Progenitor cell of endocrine pancreas (in vitro differentiated cells): ENCODE data around the gene FER. TPM values are rescaled to one million over a fixed set of nuclear protein-coding genes. Genes with fewer than 3 reads are reported as not detected.

Experiments
- DNase-seq: peaks from one replicate; pipeline ENCODE4 v3.0.0; 2021; ENCODE audit warnings: low spot score; ENCODE audit not compliant: unreplicated experiment
- H3K27ac Mint-ChIP-seq: 2 replicates; pipeline ENCODE4 v1.8.0; 2021; ENCODE audit warnings: mild to moderate bottlenecking, moderate library complexity, mixed read lengths
- H3K27me3 Mint-ChIP-seq: 2 replicates; pipeline ENCODE4 v1.8.0; 2021; ENCODE audit warnings: mixed read lengths
- H3K36me3 Mint-ChIP-seq: 2 replicates; pipeline ENCODE4 v1.8.0; 2022; ENCODE audit warnings: mixed read lengths; ENCODE audit not compliant: insufficient read depth
- H3K4me1 Mint-ChIP-seq: 2 replicates; pipeline ENCODE4 v1.8.0; 2021; ENCODE audit warnings: low read depth, mixed read lengths
- H3K4me3 Mint-ChIP-seq: 2 replicates; pipeline ENCODE4 v1.8.0; 2021; ENCODE audit warnings: low read depth, mild to moderate bottlenecking, moderate library complexity, mixed read lengths
- H3K9me3 Mint-ChIP-seq: 2 replicates; pipeline ENCODE4 v1.8.0; 2021; ENCODE audit warnings: low read depth, mixed read lengths
- CTCF ChIP-seq: fragments of 200-600 bp; sonication (generic); IDR thresholded peaks from one replicate; pipeline ENCODE4 v1.5.0; 2021; ENCODE audit warnings: antibody characterized with exemption, mild to moderate bottlenecking; ENCODE audit not compliant: unreplicated experiment
- total RNA-seq: library from RNA; stranded (reverse); gene quantifications from 2 replicates; pipeline ENCODE4 v1.2.1, GENCODE V29; 2021

FER gene
- total RNA-seq, 1 donor from 2014 or later, result 34.8 TPM

- no peak overlapping the region for H3K4me3 Mint-ChIP-seq
- no peak overlapping the region for H3K27ac Mint-ChIP-seq
- no peaks in the 10 kb centered on the region for H3K4me1 Mint-ChIP-seq
- H3K27me3 Mint-ChIP-seq, result no peaks in the 10 kb centered on the region
- peaks cover 11% of the 10 kb centered on the region for H3K9me3 Mint-ChIP-seq
- no peak for DNase-seq
- peaks cover 10% of the 10 kb centered on the region for H3K36me3 Mint-ChIP-seq
- TF ChIP-seq CTCF, result no peak
Measured at GRCh38 chr5:109053995-109054417, 306.3 kb downstream of the FER start.

GRCh38 chr5:109060378-109061025 is 312.8 kb downstream of the FER start:
- no peak for TF ChIP-seq CTCF
- Mint-ChIP-seq H3K4me1 (no peaks in the 10 kb centered on the region), H3K27me3 (no peaks in the 10 kb centered on the region), H3K4me3 (no peak overlapping the region), H3K36me3 (peaks cover 4% of the 10 kb centered on the region), H3K9me3 (peaks cover 5% of the 10 kb centered on the region), H3K27ac (no peak overlapping the region)
- DNase-seq, result no peak

GRCh38 chr5:109062664-109063063 is 315.0 kb downstream of the FER start:
- no peaks in the 10 kb centered on the region for H3K27me3 Mint-ChIP-seq
- TF ChIP-seq CTCF, result no peak

GRCh38 chr5:109063223-109063622 is 315.5 kb downstream of the FER start:
- no peak for TF ChIP-seq CTCF
- Mint-ChIP-seq H3K4me3 (no peak overlapping the region), H3K36me3 (peaks cover 4% of the 10 kb centered on the region), H3K27me3 (no peaks in the 10 kb centered on the region), H3K4me1 (no peaks in the 10 kb centered on the region), H3K9me3 (no peaks in the 10 kb centered on the region), H3K27ac (no peak overlapping the region)
- no peak for DNase-seq

More at GRCh38 chr5:109062664-109063063, 315.0 kb downstream of the FER start:
- no peak overlapping the region for H3K4me3 Mint-ChIP-seq
- H3K36me3 Mint-ChIP-seq, result peaks cover 4% of the 10 kb centered on the region
- DNase-seq, result no peak
- H3K4me1 Mint-ChIP-seq, result no peaks in the 10 kb centered on the region
- no peaks in the 10 kb centered on the region for H3K9me3 Mint-ChIP-seq
- H3K27ac Mint-ChIP-seq, result no peak overlapping the region

GRCh38 chr5:109076741-109077140 is 329.0 kb downstream of the FER start:
- Mint-ChIP-seq H3K4me3 (no peak overlapping the region), H3K27ac (no peak overlapping the region)

More at GRCh38 chr5:109076741-109077140, 329.0 kb downstream of the FER start:
- Mint-ChIP-seq H3K27me3 (no peaks in the 10 kb centered on the region), H3K4me1 (peaks cover 5% of the 10 kb centered on the region), H3K9me3 (no peaks in the 10 kb centered on the region), H3K36me3 (no peaks in the 10 kb centered on the region)
- TF ChIP-seq CTCF, result no peak
- no peak for DNase-seq
